Bronchial epithelial cell (primary cell): Measurements from ENCODE around the gene TSTD2. TPM values are rescaled to one million over a fixed set of nuclear protein-coding genes. Genes with fewer than 3 reads are reported as not detected.

Source experiments
- DNase-seq: peaks from one replicate; pipeline ENCODE4 v3.0.0-alpha.2; 2010; ENCODE audit warnings: low read depth
- FAIRE-seq: peaks from 2 replicates; lab custom pipeline; 2011; peaks lifted over from hg19 to GRCh38; lab: Jason Lieb, UNC
- H3K27me3 ChIP-seq: 2 replicates; pipeline ENCODE4 v1.5.1; 2011; ENCODE audit warnings: low read length; ENCODE audit not compliant: control insufficient read depth, insufficient read depth
- H3K36me3 ChIP-seq: 2 replicates; pipeline ENCODE4 v1.5.1; 2011; ENCODE audit warnings: low read length; ENCODE audit not compliant: control insufficient read depth, insufficient read depth
- H3K4me3 ChIP-seq: 2 replicates; pipeline ENCODE4 v1.5.1; 2011; ENCODE audit warnings: mild to moderate bottlenecking, low read depth, low read length, control low read depth
- CTCF ChIP-seq: IDR thresholded peaks from 2 replicates; pipeline ENCODE4 v1.5.1; 2011; ENCODE audit warnings: mild to moderate bottlenecking, moderate library complexity, low read length, control low read depth, inconsistent platforms; ENCODE audit not compliant: insufficient read depth, severe bottlenecking
- total RNA-seq: library from RNA; depleted of rRNA; stranded (reverse); fragments of >200 nt; gene quantifications from 2 replicates; pipeline ENCODE4 v1.2.1, GENCODE V29; 2014

TSTD2 gene
- total RNA-seq, 1 donor from 2014 or later, result 15.0 TPM

- DNase-seq, result no peak
- TF ChIP-seq CTCF, result no peak
- Histone ChIP-seq H3K27me3 (no peaks in the 10 kb centered on the region), H3K36me3 (peaks cover 4% of the 10 kb centered on the region), H3K4me3 (no peak overlapping the region)
- FAIRE-seq, result no peak
These were observed 5.5 kb upstream of the TSTD2 start for GRCh38 chr9:97638666-97639065.

GRCh38 chr9:97636903-97637302 lies 3.7 kb upstream of the TSTD2 start:
- H3K36me3 ChIP-seq, result peaks cover 2% of the 10 kb centered on the region
- no peak for TF ChIP-seq CTCF
- no peaks in the 10 kb centered on the region for H3K27me3 ChIP-seq
- no peak overlapping the region for H3K4me3 ChIP-seq
- no peak for FAIRE-seq
- no peak for DNase-seq

DNA sequence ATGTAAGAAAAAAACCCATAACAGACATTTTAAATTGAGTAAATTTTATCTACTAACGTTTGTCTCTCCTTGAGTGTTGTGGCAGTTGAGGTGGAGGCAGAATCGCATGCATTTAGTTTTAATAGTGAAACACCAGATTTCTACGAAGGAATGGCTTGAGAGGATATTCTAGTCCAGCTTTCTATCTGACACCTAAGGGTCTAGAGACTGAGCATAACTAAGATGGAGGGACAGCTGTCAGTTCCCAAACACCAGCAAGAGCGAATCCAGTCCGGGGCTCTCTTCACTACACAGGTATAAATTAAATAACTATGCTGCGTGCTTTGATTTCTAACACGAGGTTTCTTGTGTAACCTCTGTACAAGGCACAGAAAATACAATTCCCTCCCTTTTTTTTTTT lies 1.9 kb upstream of the TSTD2 start:
- no peak for DNase-seq
- Histone ChIP-seq H3K36me3 (no peaks in the 10 kb centered on the region), H3K27me3 (no peaks in the 10 kb centered on the region), H3K4me3 (no peak overlapping the region)
- TF ChIP-seq CTCF, result no peak
- no peak for FAIRE-seq

DNA sequence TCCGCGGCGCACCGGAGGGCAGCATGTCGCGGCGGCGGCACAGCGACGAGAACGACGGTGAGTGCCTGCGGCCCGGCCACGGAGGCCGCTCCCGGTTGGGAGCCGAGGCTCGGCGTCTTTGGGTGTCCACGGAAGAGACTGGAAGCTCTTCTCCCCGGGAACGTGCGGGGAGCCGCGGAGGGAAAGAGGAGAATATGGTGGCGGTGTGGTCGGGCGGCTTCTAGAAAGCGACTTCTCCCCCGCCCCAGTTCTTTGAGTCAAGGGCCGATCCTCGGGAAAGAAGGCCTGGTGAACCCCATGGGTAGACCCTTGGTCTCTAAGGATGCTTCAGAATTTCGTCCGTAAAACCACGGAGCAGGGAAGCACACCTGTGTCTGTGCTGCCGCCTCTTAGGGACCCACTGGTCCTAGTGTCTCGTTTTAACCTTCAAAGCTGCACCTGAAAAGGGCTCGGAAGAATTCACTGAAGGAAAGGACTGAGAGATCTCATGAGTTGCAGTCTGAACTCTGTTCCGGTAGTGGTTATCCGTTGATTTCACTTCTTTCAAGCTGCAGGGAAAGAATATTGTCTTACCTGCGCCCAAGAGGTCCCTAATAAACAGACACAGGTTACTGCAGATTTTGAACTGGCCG lies 807 bp upstream of the TSTD2 start:
- FAIRE-seq, result no peak
- Histone ChIP-seq H3K4me3 (peak overlapping the region; percentile 94), H3K36me3 (no peaks in the 10 kb centered on the region), H3K27me3 (no peaks in the 10 kb centered on the region)
- TF ChIP-seq CTCF, result no peak
- DNase-seq, result peak; percentile 15

GRCh38 chr9:97632248-97632984 lies 752 bp downstream of the TSTD2 start:
- DNase-seq, result no peak
- TF ChIP-seq CTCF, result no peak
- FAIRE-seq, result no peak
- peak overlapping the region; percentile 94 for H3K4me3 ChIP-seq
- no peaks in the 10 kb centered on the region for H3K27me3 ChIP-seq
- H3K36me3 ChIP-seq, result no peaks in the 10 kb centered on the region

- no peak for DNase-seq
These were observed 2.6 kb downstream of the TSTD2 start for GRCh38 chr9:97630591-97630990.

More at GRCh38 chr9:97630591-97630990, 2.6 kb downstream of the TSTD2 start:
- no peak for TF ChIP-seq CTCF
- Histone ChIP-seq H3K27me3 (no peaks in the 10 kb centered on the region), H3K36me3 (peaks cover 2% of the 10 kb centered on the region), H3K4me3 (no peak overlapping the region)
- FAIRE-seq, result no peak
